Suprapubic skin (tissue), 4 donors: ENCODE measurements around the gene ADGRD1. TPM values are rescaled to one million over a fixed set of nuclear protein-coding genes. Genes with fewer than 3 reads are reported as not detected.
"Not testable (repeated sequence)": the region's sequence is repeated elsewhere in the genome, so short reads cannot be mapped to it uniquely, and the experiment has no call there.

Experiments
- DNase-seq, 2 donors: peaks; one replicate each; pipeline ENCODE4 v3.0.0-alpha.2; 2019; ENCODE audit warnings: low spot score in 2 of 2
- H3K27ac ChIP-seq: fragments of 200-600 bp; sonication (generic); one replicate; pipeline ENCODE4 v1.5.1; 2019
- H3K27me3 ChIP-seq: fragments of 200-600 bp; sonication (generic); one replicate; pipeline ENCODE4 v1.5.1; 2019
- H3K36me3 ChIP-seq: fragments of 200-600 bp; sonication (generic); one replicate; pipeline ENCODE4 v1.5.1; 2019
- H3K4me1 ChIP-seq: fragments of 200-600 bp; sonication (generic); one replicate; pipeline ENCODE4 v1.5.1; 2019
- H3K4me3 ChIP-seq: fragments of 200-600 bp; sonication (generic); one replicate; pipeline ENCODE4 v1.5.1; 2019; ENCODE audit warnings: mild to moderate bottlenecking
- H3K9me3 ChIP-seq: fragments of 200-600 bp; sonication (generic); one replicate; pipeline ENCODE4 v1.5.1; 2019
- CTCF ChIP-seq, 2 donors: fragments of 200-600 bp in 1 of 2; fragments of 450-650 bp in 1 of 2; sonication (generic) in 1 of 2; IDR thresholded peaks; one replicate each; pipeline ENCODE4 v1.5.1; 2016 to 2019; ENCODE audit warnings: antibody characterized with exemption in 2 of 2, mild to moderate bottlenecking in 1 of 2, moderate library complexity in 1 of 2
- EP300 ChIP-seq: sonication (generic); formaldehyde crosslinking; IDR thresholded peaks from one replicate; pipeline ENCODE4 v1.6.1; 2017; ENCODE audit warnings: antibody characterized with exemption
- POLR2A ChIP-seq, 2 donors: fragments of 450-650 bp; IDR thresholded peaks; one replicate each; pipeline ENCODE4 v1.6.1; 2017; ENCODE audit warnings: antibody characterized with exemption in 2 of 2, mild to moderate bottlenecking in 2 of 2, moderate library complexity in 2 of 2
- POLR2AphosphoS5 ChIP-seq, 3 donors: sonication (generic); formaldehyde crosslinking; IDR thresholded peaks; one replicate each; pipeline ENCODE4 v1.6.1; 2017; ENCODE audit warnings: antibody characterized with exemption in 3 of 3
- WGBS: methylation state at CpG from one replicate; pipeline ENCODE4 v1.1.5; 2018; 5-methylcytosine and 5-hydroxymethylcytosine counted together
- total RNA-seq, 4 donors: library from RNA; depleted of rRNA; stranded (reverse); fragments of >200 nt; gene quantifications; one replicate each; pipeline ENCODE4 v1.1.0, GENCODE V29; 2016

Gene ADGRD1
- total RNA-seq, 4 donors from 2014 or later: 4.2 to 12.4 (median 10.4) TPM

GRCh38 chr12:131066207-131066885 lies 112.6 kb downstream of the ADGRD1 start:
- TF ChIP-seq EP300: no peak
- no peak for TF ChIP-seq POLR2AphosphoS5 (IDR thresholded peaks at IDR 0.05)
- no peak for TF ChIP-seq CTCF (IDR thresholded peaks at IDR 0.05)
- TF ChIP-seq POLR2A (IDR thresholded peaks at IDR 0.05): no peak
- no peaks in the 10 kb centered on the region for H3K36me3 ChIP-seq
- WGBS: 65% methylated on average over 9 of the region's 27 CpGs
- peaks cover 6% of the 10 kb centered on the region for H3K27me3 ChIP-seq
- H3K4me3 ChIP-seq: no peak overlapping the region
- H3K27ac ChIP-seq: no peak overlapping the region
- DNase-seq: peak; percentile 58 to 76
- H3K4me1 ChIP-seq: no peaks in the 10 kb centered on the region
- H3K9me3 ChIP-seq: no peaks in the 10 kb centered on the region

- Histone ChIP-seq H3K27me3 (peaks cover 6% of the 10 kb centered on the region), H3K27ac (no peak overlapping the region), H3K4me1 (no peaks in the 10 kb centered on the region), H3K4me3 (no peak overlapping the region), H3K36me3 (no peaks in the 10 kb centered on the region), H3K9me3 (no peaks in the 10 kb centered on the region)
- DNase-seq: peak in 1 of 2 donors; percentile 67
- WGBS: 92% methylated on average over 10 of the region's 14 CpGs
- TF ChIP-seq CTCF (IDR thresholded peaks at IDR 0.05) (no peak), POLR2A (IDR thresholded peaks at IDR 0.05) (no peak), EP300 (no peak), POLR2AphosphoS5 (IDR thresholded peaks at IDR 0.05) (no peak)
Measured at GRCh38 chr12:131066886-131067490, 113.3 kb downstream of the ADGRD1 start.

GRCh38 chr12:131067981-131068851 lies 114.5 kb downstream of the ADGRD1 start:
- Histone ChIP-seq H3K4me3 (no peak overlapping the region), H3K36me3 (no peaks in the 10 kb centered on the region), H3K27ac (no peak overlapping the region), H3K27me3 (peaks cover 6% of the 10 kb centered on the region), H3K9me3 (no peaks in the 10 kb centered on the region), H3K4me1 (no peaks in the 10 kb centered on the region)
- peak in 1 of 2 donors; percentile 47 for DNase-seq
- TF ChIP-seq CTCF (IDR thresholded peaks at IDR 0.05) (no peak), EP300 (no peak), POLR2AphosphoS5 (IDR thresholded peaks at IDR 0.05) (no peak), POLR2A (IDR thresholded peaks at IDR 0.05) (no peak)
- WGBS: 72% methylated on average over 9 of the region's 12 CpGs

- DNase-seq: peak in 1 of 2 donors; percentile 44
- not testable (repeated sequence) for H3K27ac ChIP-seq
Measured at GRCh38 chr12:131068926-131069720, 115.4 kb downstream of the ADGRD1 start.

DNA sequence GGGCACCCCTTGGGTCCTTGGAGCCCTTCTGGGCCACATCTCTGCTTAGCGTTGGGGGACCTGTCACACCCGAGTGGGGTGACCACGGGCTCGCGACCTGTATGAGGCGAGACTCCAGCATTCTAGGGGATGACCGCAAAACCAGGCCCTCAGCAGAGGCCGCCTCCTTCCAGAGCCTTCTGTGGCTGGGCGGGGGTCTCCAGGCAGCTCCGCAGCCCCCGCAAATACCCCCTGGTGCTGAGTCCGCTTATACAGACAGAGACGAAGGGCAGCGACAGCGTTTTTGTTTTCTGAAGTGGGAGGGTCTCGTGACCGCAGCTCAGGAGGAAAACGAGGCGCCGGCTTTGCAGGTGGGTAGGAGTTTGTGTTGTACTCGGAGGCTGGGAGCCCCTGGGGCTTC lies 116.4 kb downstream of the ADGRD1 start:
- not testable (repeated sequence) for H3K36me3 ChIP-seq, H3K4me3 ChIP-seq, H3K9me3 ChIP-seq, H3K4me1 ChIP-seq, H3K27me3 ChIP-seq, H3K27ac ChIP-seq
- peak in 1 of 2 donors; percentile 58 for DNase-seq
- WGBS: 96% methylated on average over 15 of the region's 21 CpGs

More at GRCh38 chr12:131068926-131069720, 115.4 kb downstream of the ADGRD1 start:
- 72% methylated on average over 13 of the region's 17 CpGs for WGBS
- H3K9me3 ChIP-seq, H3K4me1 ChIP-seq, H3K27me3 ChIP-seq, H3K4me3 ChIP-seq, H3K36me3 ChIP-seq: not testable (repeated sequence)

- H3K4me1 ChIP-seq: peaks cover 13% of the 10 kb centered on the region
- not testable (repeated sequence) for H3K27ac ChIP-seq, H3K9me3 ChIP-seq, H3K4me3 ChIP-seq, H3K27me3 ChIP-seq, H3K36me3 ChIP-seq
- 97% methylated on average over 3 of the region's 6 CpGs for WGBS
- peak in 1 of 2 donors; percentile 38 for DNase-seq
Measured at GRCh38 chr12:131070668-131071067, 117.0 kb downstream of the ADGRD1 start.

DNA sequence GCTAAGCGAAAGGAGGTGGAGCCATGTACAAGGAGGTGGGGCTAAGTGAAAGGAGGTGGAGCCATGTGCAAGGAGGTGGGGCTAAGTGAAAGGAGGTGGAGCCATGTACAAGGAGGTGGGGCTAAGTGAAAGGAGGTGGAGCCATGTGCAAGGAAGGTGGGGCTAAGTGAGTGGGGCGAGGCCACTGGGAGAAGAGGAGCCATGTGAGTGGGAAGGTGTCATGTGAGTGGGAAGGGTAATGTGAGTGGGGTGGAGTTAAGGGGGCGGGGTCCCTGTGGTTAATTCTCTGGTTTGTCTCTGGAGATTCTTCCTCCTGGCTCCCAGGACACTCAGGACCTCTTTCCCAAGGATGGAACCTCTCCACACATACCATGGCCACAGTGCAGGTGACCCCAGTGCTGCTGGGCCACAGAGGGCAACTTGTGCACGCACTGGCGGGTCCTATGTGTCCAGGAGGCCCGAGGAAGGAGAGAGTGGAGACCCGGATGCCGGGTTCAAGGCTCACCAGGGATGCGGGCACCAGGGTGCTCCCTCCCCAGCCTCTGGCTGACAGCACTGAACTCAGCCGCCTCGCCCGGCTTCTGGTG lies 117.6 kb downstream of the ADGRD1 start:
- peak in 1 of 2 donors; percentile 57 for DNase-seq
- not testable (repeated sequence) for H3K36me3 ChIP-seq, H3K27ac ChIP-seq, H3K4me3 ChIP-seq, H3K27me3 ChIP-seq, H3K9me3 ChIP-seq
- peaks cover 13% of the 10 kb centered on the region for H3K4me1 ChIP-seq
- 74% methylated on average over 8 of the region's 12 CpGs for WGBS

DNA sequence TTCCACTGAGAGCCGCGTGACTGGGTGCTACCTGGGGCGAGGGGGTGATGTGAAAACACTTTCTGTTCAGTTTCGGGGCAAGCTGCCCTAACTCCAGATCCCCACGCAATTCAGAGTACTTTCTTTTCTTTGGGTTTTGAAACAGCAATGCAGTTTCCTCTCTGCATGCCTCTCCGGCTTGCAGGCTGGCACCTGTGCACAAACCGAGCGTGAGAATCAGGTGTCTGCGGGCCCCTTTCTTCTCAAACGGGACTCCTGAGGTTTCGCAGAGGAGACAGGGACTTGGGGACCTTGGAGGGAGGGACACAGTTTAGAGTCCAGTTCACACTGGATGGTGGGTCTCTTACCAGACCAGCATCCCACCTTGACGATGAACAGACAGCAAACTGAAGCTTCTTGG lies 118.2 kb downstream of the ADGRD1 start:
- 79% methylated on average over 6 of the region's 12 CpGs for WGBS
- not testable (repeated sequence) for H3K36me3 ChIP-seq, DNase-seq, H3K27ac ChIP-seq, H3K27me3 ChIP-seq, H3K4me3 ChIP-seq, H3K9me3 ChIP-seq
- peaks cover 13% of the 10 kb centered on the region for H3K4me1 ChIP-seq
